Measurements from ENCODE around the gene TRPC5OS. TPM values are rescaled to one million over a fixed set of nuclear protein-coding genes. Genes with fewer than 3 reads are reported as not detected.

The TRPC5OS gene
- total RNA-seq: not detected

GRCh38 chrX:111875881-111876280 is at the start of gene TRPC5OS:
Gene TRPC5OS, plus strand, starts transcription at chrX:111876181. Its CDS starts 25,669 bp downstream, at chrX:111901850.
- intact Hi-C loops (cut with DNase I, micrococcal nuclease): no loop called here
- POLR2A ChIA-PET: interaction anchor here (0.7 kb wide), 1 partner anchor 68 kb away, joined by 8 read pairs; no protein-coding TSS in a partner anchor
- H3K4me3 Mint-ChIP-seq: no peak within 1 kb of the TSS
- DNase-seq: no peak
- peaks cover 5% of the 10 kb centered on the region for H3K27me3 Mint-ChIP-seq
- no peak for ATAC-seq
- no peaks in the 10 kb centered on the region for H3K4me1 Mint-ChIP-seq
- CTCF ChIA-PET: interaction anchor here (0.6 kb wide), 1 partner anchor 149 kb away, joined by 4 read pairs; no protein-coding TSS in a partner anchor
- no peaks in the 10 kb centered on the region for H3K9me3 Mint-ChIP-seq (ENCODE audit: low read depth)
- no peak within 1 kb of the TSS for H3K27ac Mint-ChIP-seq
- no peaks in the 10 kb centered on the region for H3K36me3 Mint-ChIP-seq (ENCODE audit: low read depth)

GRCh38 chrX:111829345-111829744 is 46.6 kb upstream of the TRPC5OS start:
- H3K27ac Mint-ChIP-seq: no peak overlapping the region
- peaks cover 2% of the 10 kb centered on the region for H3K9me3 Mint-ChIP-seq (ENCODE audit: low read depth)
- intact Hi-C loops (cut with DNase I, micrococcal nuclease): no loop called here
- H3K4me1 Mint-ChIP-seq: no peaks in the 10 kb centered on the region
- ATAC-seq (no peak), DNase-seq (no peak)
- no peaks in the 10 kb centered on the region for H3K27me3 Mint-ChIP-seq
- CTCF ChIA-PET: no interaction called here
- H3K4me3 Mint-ChIP-seq: no peak overlapping the region
- H3K36me3 Mint-ChIP-seq (ENCODE audit: low read depth): no peaks in the 10 kb centered on the region
- POLR2A ChIA-PET: no interaction called here

DNA sequence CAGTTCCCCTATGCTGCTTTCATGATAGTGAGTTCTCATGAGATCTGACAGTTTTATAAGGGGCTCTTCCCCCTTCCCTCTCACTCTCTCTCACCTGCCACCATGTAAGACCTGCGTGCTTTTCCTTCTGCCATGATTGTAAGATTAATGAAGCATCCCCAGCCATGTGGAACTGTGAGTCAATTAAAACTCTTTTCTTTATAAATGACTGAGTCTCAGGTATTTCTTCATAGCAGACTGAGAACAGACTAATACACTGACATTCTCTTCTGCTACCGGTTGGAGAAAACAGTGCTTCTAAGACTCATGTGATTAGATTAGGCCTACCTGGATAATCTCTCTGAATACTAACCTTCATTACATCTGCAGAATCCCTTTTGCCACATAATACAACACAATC is 45.4 kb upstream of the TRPC5OS start:
- H3K9me3 Mint-ChIP-seq (ENCODE audit: low read depth): peaks cover 2% of the 10 kb centered on the region
- DNase-seq: no peak
- ChIA-PET POLR2A (no interaction called here), CTCF (no interaction called here)
- H3K4me1 Mint-ChIP-seq: no peaks in the 10 kb centered on the region
- no peak overlapping the region for H3K27ac Mint-ChIP-seq
- no peaks in the 10 kb centered on the region for H3K36me3 Mint-ChIP-seq (ENCODE audit: low read depth)
- intact Hi-C loops (cut with DNase I, micrococcal nuclease): no loop called here
- H3K27me3 Mint-ChIP-seq: no peaks in the 10 kb centered on the region
- no peak for ATAC-seq
- H3K4me3 Mint-ChIP-seq: no peak overlapping the region

- DNase-seq: no peak
- CTCF ChIA-PET: no interaction called here
- Mint-ChIP-seq H3K4me1 (no peaks in the 10 kb centered on the region), H3K9me3 (ENCODE audit: low read depth) (peaks cover 2% of the 10 kb centered on the region), H3K36me3 (ENCODE audit: low read depth) (no peaks in the 10 kb centered on the region), H3K27me3 (no peaks in the 10 kb centered on the region), H3K4me3 (no peak overlapping the region), H3K27ac (no peak overlapping the region)
- POLR2A ChIA-PET: no interaction called here
- no peak for ATAC-seq
- intact Hi-C loops (cut with DNase I, micrococcal nuclease): no loop called here
Observed at GRCh38 chrX:111831343-111831742, 44.6 kb upstream of the TRPC5OS start.

- Mint-ChIP-seq H3K4me1 (no peaks in the 10 kb centered on the region), H3K36me3 (ENCODE audit: low read depth) (no peaks in the 10 kb centered on the region), H3K27me3 (no peaks in the 10 kb centered on the region), H3K9me3 (ENCODE audit: low read depth) (no peaks in the 10 kb centered on the region), H3K4me3 (no peak overlapping the region), H3K27ac (no peak overlapping the region)
- intact Hi-C loops (cut with DNase I, micrococcal nuclease): no loop called here
- ATAC-seq (no peak), DNase-seq (no peak)
- ChIA-PET POLR2A (no interaction called here), CTCF (no interaction called here)
Observed at GRCh38 chrX:111837197-111837596, 38.8 kb upstream of the TRPC5OS start.

DNA sequence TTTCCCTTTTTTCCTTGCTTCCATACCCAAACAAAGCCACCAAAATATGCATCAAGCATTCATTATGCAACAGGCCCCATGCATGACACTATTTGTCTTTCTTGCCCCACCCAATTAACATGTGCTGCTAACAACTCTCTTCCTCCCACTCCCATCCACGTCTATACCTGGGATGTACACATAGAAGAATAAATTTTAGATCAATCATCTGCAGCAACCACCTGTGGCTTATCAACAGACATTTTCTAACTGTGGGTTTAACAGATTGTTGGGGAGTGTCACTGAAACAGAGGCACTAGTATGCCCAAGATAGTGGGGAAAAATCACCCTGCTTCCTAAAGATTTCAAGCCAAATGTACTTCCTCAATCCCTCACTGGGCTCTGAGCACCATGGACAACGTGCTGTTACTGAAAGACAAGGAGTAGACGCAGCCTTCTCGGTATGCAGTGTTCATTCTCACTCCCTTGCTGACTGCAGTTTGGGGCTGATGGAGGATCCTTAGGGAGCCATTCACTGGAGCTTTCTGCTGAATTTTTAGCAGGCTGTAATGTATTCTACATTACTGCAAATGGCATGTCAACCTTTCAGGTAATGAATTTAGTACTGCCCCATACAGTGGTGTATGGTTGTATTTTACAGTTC is 28.4 kb upstream of the TRPC5OS start:
- ChIA-PET POLR2A (no interaction called here), CTCF (no interaction called here)
- ATAC-seq (no peak), DNase-seq (no peak)
- H3K4me1 Mint-ChIP-seq: no peaks in the 10 kb centered on the region
- no peaks in the 10 kb centered on the region for H3K36me3 Mint-ChIP-seq (ENCODE audit: low read depth)
- peaks cover 6% of the 10 kb centered on the region for H3K27me3 Mint-ChIP-seq
- H3K9me3 Mint-ChIP-seq (ENCODE audit: low read depth): no peaks in the 10 kb centered on the region
- no peak overlapping the region for H3K27ac Mint-ChIP-seq
- no peak overlapping the region for H3K4me3 Mint-ChIP-seq
- intact Hi-C loops (cut with DNase I, micrococcal nuclease): no loop called here

DNA sequence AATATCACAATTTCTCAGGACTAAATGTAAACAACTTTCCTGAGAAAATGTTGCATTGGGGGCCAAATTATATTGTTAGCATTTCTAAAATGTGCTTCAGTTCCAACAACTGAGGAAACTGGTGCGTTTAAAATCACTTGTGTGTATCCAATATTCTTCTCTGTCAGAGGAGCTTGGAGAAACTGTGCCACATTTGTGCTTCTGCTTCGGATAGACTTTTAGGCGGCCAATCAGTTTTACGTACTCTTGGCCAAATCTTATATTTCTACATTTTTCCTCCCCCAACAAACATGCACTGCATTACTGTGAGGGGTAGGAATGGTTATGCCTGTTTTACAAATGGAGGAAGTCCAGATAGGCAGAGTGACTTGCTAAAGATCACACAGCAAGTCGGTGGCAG is 27.4 kb upstream of the TRPC5OS start:
- no peak for ATAC-seq
- CTCF ChIA-PET: no interaction called here
- POLR2A ChIA-PET: no interaction called here
- H3K4me1 Mint-ChIP-seq: no peaks in the 10 kb centered on the region
- no peaks in the 10 kb centered on the region for H3K36me3 Mint-ChIP-seq (ENCODE audit: low read depth)
- H3K27ac Mint-ChIP-seq: no peak overlapping the region
- no peak overlapping the region for H3K4me3 Mint-ChIP-seq
- H3K27me3 Mint-ChIP-seq: peaks cover 6% of the 10 kb centered on the region
- no peaks in the 10 kb centered on the region for H3K9me3 Mint-ChIP-seq (ENCODE audit: low read depth)
- no peak for DNase-seq
- intact Hi-C loops (cut with DNase I, micrococcal nuclease): no loop called here

GRCh38 chrX:111850975-111851374 is 25.0 kb upstream of the TRPC5OS start:
- ChIA-PET POLR2A (no interaction called here), CTCF (no interaction called here)
- ATAC-seq: no peak
- no peak for DNase-seq
- no peaks in the 10 kb centered on the region for H3K36me3 Mint-ChIP-seq (ENCODE audit: low read depth)
- intact Hi-C loops (cut with DNase I, micrococcal nuclease): no loop called here
- H3K4me1 Mint-ChIP-seq: no peaks in the 10 kb centered on the region
- H3K27me3 Mint-ChIP-seq: peaks cover 6% of the 10 kb centered on the region
- no peak overlapping the region for H3K27ac Mint-ChIP-seq
- H3K9me3 Mint-ChIP-seq (ENCODE audit: low read depth): no peaks in the 10 kb centered on the region
- H3K4me3 Mint-ChIP-seq: no peak overlapping the region

- CTCF ChIA-PET: no interaction called here
- POLR2A ChIA-PET: interaction anchor here (0.5 to 0.6 kb wide), 2 partner anchors 58 to 1328 kb away, joined by 3 to 6 read pairs; no protein-coding TSS in a partner anchor
Observed at GRCh38 chrX:111854556-111855490, 21.2 kb upstream of the TRPC5OS start.

DNA sequence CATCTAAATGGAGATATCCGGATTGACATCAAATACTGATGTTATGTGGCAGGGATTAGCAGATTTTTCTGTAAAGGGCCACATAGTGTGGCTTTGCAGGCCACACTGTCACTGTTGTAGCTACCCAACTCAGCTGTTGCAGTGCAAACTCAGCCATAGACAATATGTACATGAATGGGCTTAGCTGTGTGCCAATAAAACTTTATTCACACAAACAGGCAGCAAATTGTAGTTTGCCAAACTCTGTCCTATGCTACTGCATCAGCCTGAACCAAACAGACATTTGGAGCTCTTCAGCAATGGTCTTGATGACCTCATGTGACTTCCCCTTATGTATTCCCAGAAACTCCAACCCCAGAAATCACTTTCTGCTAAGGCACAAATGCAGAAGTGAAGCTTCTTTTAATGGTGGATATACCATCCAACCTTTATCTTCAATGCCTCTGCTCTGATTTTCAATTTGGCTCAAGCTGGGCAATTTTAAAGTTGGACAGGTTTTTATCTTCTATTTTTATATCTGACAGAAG is 18.4 kb upstream of the TRPC5OS start:
- no peak for ATAC-seq
- Mint-ChIP-seq H3K36me3 (ENCODE audit: low read depth) (no peaks in the 10 kb centered on the region), H3K9me3 (ENCODE audit: low read depth) (no peaks in the 10 kb centered on the region), H3K27me3 (no peaks in the 10 kb centered on the region), H3K4me1 (no peaks in the 10 kb centered on the region), H3K4me3 (no peak overlapping the region), H3K27ac (no peak overlapping the region)
- DNase-seq: no peak
- CTCF ChIA-PET: no interaction called here
- POLR2A ChIA-PET: no interaction called here
- intact Hi-C loops (cut with DNase I, micrococcal nuclease): no loop called here

More at GRCh38 chrX:111854556-111855490, 21.2 kb upstream of the TRPC5OS start:
- intact Hi-C loops (cut with DNase I, micrococcal nuclease): no loop called here
- Mint-ChIP-seq H3K36me3 (ENCODE audit: low read depth) (no peaks in the 10 kb centered on the region), H3K27ac (no peak overlapping the region), H3K4me3 (no peak overlapping the region), H3K4me1 (no peaks in the 10 kb centered on the region), H3K27me3 (peaks cover 6% of the 10 kb centered on the region), H3K9me3 (ENCODE audit: low read depth) (no peaks in the 10 kb centered on the region)
- ATAC-seq: no peak
- peak; percentile 3 for DNase-seq

DNA sequence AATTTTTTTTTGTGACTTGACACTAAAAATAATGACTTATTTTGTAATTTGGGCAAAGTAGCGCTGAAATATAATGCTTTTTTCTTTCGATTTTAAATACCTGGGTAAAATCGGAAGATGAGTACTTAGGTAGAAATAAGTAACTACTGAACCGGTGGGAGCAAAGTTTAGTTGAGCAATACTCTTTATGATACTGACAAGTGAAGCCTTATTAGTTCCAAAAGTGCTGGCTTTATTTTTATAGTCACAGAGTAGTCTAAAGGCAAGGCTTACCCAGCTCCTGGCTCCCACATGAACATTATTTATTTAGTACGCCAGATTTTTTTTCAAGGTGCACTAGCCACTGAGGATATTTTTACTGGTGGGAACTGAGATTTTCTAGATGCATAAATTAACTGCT is 14.4 kb upstream of the TRPC5OS start:
- no peaks in the 10 kb centered on the region for H3K36me3 Mint-ChIP-seq (ENCODE audit: low read depth)
- DNase-seq (no peak), ATAC-seq (no peak)
- no peaks in the 10 kb centered on the region for H3K9me3 Mint-ChIP-seq (ENCODE audit: low read depth)
- H3K27me3 Mint-ChIP-seq: no peaks in the 10 kb centered on the region
- H3K4me3 Mint-ChIP-seq: no peak overlapping the region
- intact Hi-C loops (cut with DNase I, micrococcal nuclease): loop anchor here (10.0 kb wide), 2 partner anchors 183 to 873 kb away; no protein-coding TSS in a partner anchor
- no peaks in the 10 kb centered on the region for H3K4me1 Mint-ChIP-seq
- H3K27ac Mint-ChIP-seq: no peak overlapping the region
- POLR2A ChIA-PET: no interaction called here
- CTCF ChIA-PET: no interaction called here

DNA sequence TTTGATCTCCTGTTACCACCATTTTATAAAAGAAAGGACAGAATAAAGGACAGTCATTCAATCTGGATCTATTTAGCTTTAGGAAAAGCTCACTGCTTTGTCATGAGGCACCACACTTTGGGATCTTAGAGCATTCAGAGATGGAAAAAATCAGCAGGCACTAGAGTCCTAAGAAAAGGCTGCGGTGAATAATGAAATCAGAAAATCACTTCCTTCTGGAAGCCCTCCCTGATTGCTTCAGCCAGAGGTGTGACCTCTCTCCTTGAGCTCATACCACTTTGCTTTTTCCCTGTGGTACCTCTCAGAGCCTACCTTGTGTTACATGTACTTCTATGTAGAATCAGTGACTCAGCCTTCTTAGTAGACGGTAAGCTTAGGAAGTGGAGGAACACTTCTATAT is 8.7 kb upstream of the TRPC5OS start:
- Mint-ChIP-seq H3K36me3 (ENCODE audit: low read depth) (no peaks in the 10 kb centered on the region), H3K27me3 (peaks cover 10% of the 10 kb centered on the region), H3K4me1 (peaks cover 2% of the 10 kb centered on the region), H3K9me3 (ENCODE audit: low read depth) (no peaks in the 10 kb centered on the region), H3K27ac (no peak overlapping the region), H3K4me3 (no peak overlapping the region)
- ATAC-seq: no peak
- CTCF ChIA-PET: no interaction called here
- intact Hi-C loops (cut with DNase I, micrococcal nuclease): loop anchor here (10.0 kb wide), 2 partner anchors 178 to 868 kb away; no protein-coding TSS in a partner anchor
- POLR2A ChIA-PET: no interaction called here
- DNase-seq: no peak

Measured in activated CD4-positive, alpha-beta T cell treated with anti-CD3 and anti-CD28 coated beads for 36 hours (primary cell).